Heart left ventricle (tissue), 16 donors: ENCODE data around the gene TMEM165. TPM values are rescaled to one million over a fixed set of nuclear protein-coding genes. Genes with fewer than 3 reads are reported as not detected.

Experiments used
- ATAC-seq, 4 donors: fragments of 200-7000 bp; cut with Tn5 transposase; one replicate each; pipeline ENCODE4 v1.9.1; 2020 to 2022; ENCODE audit warnings: moderate library complexity in 4 of 4, mild to moderate bottlenecking in 3 of 4, moderate number of reproducible peaks in 1 of 4
- DNase-seq, 5 donors: peaks; one replicate each; pipeline ENCODE4 v3.0.0-alpha.2; 2020
- H3K27ac ChIP-seq, 12 donors: fragments of 200-600 bp; sonication (generic) in 4 of 12; one replicate each; pipeline versions ENCODE4 v1.5.0 to v1.8.0; 2016 to 2022; ENCODE audit warnings: mild to moderate bottlenecking in 2 of 12
- H3K27me3 ChIP-seq, 9 donors: fragments of 200-600 bp; sonication (generic) in 2 of 9; one replicate each; pipeline versions ENCODE4 v1.5.1 to v1.8.0; 2016 to 2022; ENCODE audit warnings: mild to moderate bottlenecking in 3 of 9
- H3K36me3 ChIP-seq, 9 donors: fragments of 200-600 bp; sonication (generic) in 2 of 9; one replicate each; pipeline versions ENCODE4 v1.5.0 to v1.8.0; 2018 to 2022; ENCODE audit warnings: mild to moderate bottlenecking in 2 of 9
- H3K4me1 ChIP-seq, 12 donors: fragments of 200-600 bp; sonication (generic) in 4 of 12; one replicate each; pipeline versions ENCODE4 v1.5.0 to v1.8.0; 2016 to 2022; ENCODE audit warnings: mild to moderate bottlenecking in 3 of 12
- H3K4me3 ChIP-seq, 12 donors: fragments of 200-600 bp; sonication (generic) in 4 of 12; one replicate each; pipeline versions ENCODE4 v1.5.0 to v1.8.0; 2017 to 2022; ENCODE audit warnings: mild to moderate bottlenecking in 9 of 12, moderate library complexity in 4 of 12
- H3K9me3 ChIP-seq, 12 donors: fragments of 200-600 bp; sonication (generic) in 4 of 12; one replicate each; pipeline versions ENCODE4 v1.5.0 to v1.8.0; 2016 to 2022; ENCODE audit warnings: mild to moderate bottlenecking in 1 of 12
- POLR2A ChIP-seq, 2 donors: fragments of 450-650 bp; IDR thresholded peaks; one replicate each; pipeline ENCODE4 v1.6.1; 2017; ENCODE audit warnings: antibody characterized with exemption in 2 of 2, mild to moderate bottlenecking in 2 of 2, moderate library complexity in 2 of 2
- WGBS, 4 donors: extraction: QIAGEN DNeasy Blood & Tissue Kit in 2 of 4; methylation state at CpG; one replicate each; pipeline versions ENCODE4 v1.1.5 to v1.1.7; 2013 to 2018; 5-methylcytosine and 5-hydroxymethylcytosine counted together
- intact Hi-C, 10 donors: fragments of 100-400 bp; cut with DNase I; formaldehyde crosslinking; loops; one replicate each; pipeline versions ENCODE4 v1.11.1 to v1.14.2; 2022
- polyA plus RNA-seq, 2 donors: library from polyadenylated mRNA; stranded (reverse); fragments of 200-250 nt; gene quantifications; one replicate each; pipeline ENCODE4 v1.2.3, GENCODE V29; 2013
- total RNA-seq, 9 donors: library from RNA; depleted of rRNA in 2 of 9; stranded (reverse); fragments of >200 nt in 2 of 9; fragmentation: NEBNext Ultra II Directional in 3 of 9; extraction: Animal tissue kit (Norgen Biotek cat#: 25700) in 3 of 9; gene quantifications; one replicate each; pipeline versions ENCODE4 v1.1.0 to v1.2.4, GENCODE V29; 2016 to 2023
- TF ChIP-seq, protein P1 (sequence below), 12 donors: fragments of 200-600 bp; sonication (generic) in 4 of 12; IDR thresholded peaks; one replicate each; pipeline versions ENCODE4 v1.5.0 to v1.8.0; 2018 to 2022; ENCODE audit warnings: antibody characterized with exemption in 12 of 12, mild to moderate bottlenecking in 5 of 12
- donor health status: ischemic (EF 13 %, LVEDD 7.1; RV severe dilation, severe dysfunction).
- donor health status: healthy with polysubstance abuse.
- donor health status: DM: no; HTN: yes; CAD: no.
- donor health status: DM: no; HTN: no; CAD: no.
- donor health status: ischemic (EF 25% LVEDD 6.9; RV normal size, moderate dysfunction).
- donor health status: ischemic (EF 25% LVEDD 5.7; RV mildly dilated, moderate dysfunction).
- donor health status: healthy.
- donor health status: DM: yes; HTN: yes; CAD: no.
- donor health status: ischemic (EF 35%, LVEDD 5.7; RV mildly dilated, moderate dysfunction).
- donor health status: nonischemic (EF 11% LVEDD 7.7; RV severe dilation, severe dysfunction).
- donor health status: DM: yes; HTN: yes; CAD: no.
- donor health status: PGD.
- donor health status: ischemic (EF 29% LVEDD 5.4; RV normal size, mild dysfunction).
- donor health status: nonischemic (EF 23%, LVEDD 6.1; RV moderate dilation, normal function).

The TMEM165 gene
- total and polyA plus RNA-seq, 11 donors = 28.2 to 78.7 (median 53.9) TPM

GRCh38 chr4:55458164-55458563, 62.4 kb downstream of the TMEM165 start:
- TF ChIP-seq POLR2A (IDR thresholded peaks at IDR 0.05) = no peak
- TF ChIP-seq, protein P1, sequence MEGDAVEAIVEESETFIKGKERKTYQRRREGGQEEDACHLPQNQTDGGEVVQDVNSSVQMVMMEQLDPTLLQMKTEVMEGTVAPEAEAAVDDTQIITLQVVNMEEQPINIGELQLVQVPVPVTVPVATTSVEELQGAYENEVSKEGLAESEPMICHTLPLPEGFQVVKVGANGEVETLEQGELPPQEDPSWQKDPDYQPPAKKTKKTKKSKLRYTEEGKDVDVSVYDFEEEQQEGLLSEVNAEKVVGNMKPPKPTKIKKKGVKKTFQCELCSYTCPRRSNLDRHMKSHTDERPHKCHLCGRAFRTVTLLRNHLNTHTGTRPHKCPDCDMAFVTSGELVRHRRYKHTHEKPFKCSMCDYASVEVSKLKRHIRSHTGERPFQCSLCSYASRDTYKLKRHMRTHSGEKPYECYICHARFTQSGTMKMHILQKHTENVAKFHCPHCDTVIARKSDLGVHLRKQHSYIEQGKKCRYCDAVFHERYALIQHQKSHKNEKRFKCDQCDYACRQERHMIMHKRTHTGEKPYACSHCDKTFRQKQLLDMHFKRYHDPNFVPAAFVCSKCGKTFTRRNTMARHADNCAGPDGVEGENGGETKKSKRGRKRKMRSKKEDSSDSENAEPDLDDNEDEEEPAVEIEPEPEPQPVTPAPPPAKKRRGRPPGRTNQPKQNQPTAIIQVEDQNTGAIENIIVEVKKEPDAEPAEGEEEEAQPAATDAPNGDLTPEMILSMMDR (IDR thresholded peaks at IDR 0.05) = no peak
- Histone ChIP-seq H3K27ac (no peak overlapping the region), H3K27me3 (no peaks in the 10 kb centered on the region), H3K4me3 (no peak overlapping the region), H3K36me3 (peaks cover 0 to 85% (median 46%) of the 10 kb centered on the region in 9 donors), H3K4me1 (no peaks in the 10 kb centered on the region), H3K9me3 (no peaks in the 10 kb centered on the region)
- ATAC-seq (no peak), DNase-seq (no peak)
- WGBS, 4 donors = 82 to 94% (median 89%) methylated on average over 5 of the region's 5 CpGs
- intact Hi-C loops = loop anchor here in 3 of 10 donors (10.0 kb wide), 3 partner anchors 87 to 407 kb away; partner anchors contain the start of gene CLOCK (in 1 of the 3)

DNA sequence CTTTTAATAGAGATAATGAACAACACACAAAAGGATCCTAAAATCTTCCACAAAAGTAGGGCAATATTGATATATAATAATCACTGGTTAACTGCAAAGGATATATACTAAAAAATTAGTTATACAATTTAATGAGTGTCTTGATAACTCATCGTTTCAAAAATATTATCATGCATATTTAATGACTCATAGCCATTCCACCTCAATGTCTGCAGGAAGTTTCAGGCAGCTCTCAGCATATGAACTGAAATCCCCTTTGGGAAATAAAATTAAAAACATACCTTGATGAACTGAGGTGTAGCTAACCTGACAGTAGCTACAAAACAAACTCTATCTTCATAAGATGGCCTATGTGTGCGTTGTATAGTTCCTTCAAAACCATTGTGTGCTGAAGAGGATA, 62.9 kb downstream of the TMEM165 start:
- Histone ChIP-seq H3K4me1 (no peaks in the 10 kb centered on the region), H3K36me3 (peaks cover 0 to 84% (median 42%) of the 10 kb centered on the region in 9 donors), H3K27ac (no peak overlapping the region), H3K27me3 (no peaks in the 10 kb centered on the region), H3K4me3 (no peak overlapping the region), H3K9me3 (no peaks in the 10 kb centered on the region)
- DNase-seq (no peak), ATAC-seq (no peak)
- TF ChIP-seq, protein P1 (IDR thresholded peaks at IDR 0.05) = no peak
- no peak for TF ChIP-seq POLR2A (IDR thresholded peaks at IDR 0.05)
- intact Hi-C loops = loop anchor here in 3 of 10 donors (10.0 kb wide), 3 partner anchors 86 to 406 kb away; partner anchors contain the start of gene CLOCK (in 1 of the 3)
- 81 to 88% (median 84%) methylated on average over 2 of the region's 2 CpGs for WGBS, 4 donors

GRCh38 chr4:55466001-55466400, 70.2 kb downstream of the TMEM165 start:
- TF ChIP-seq, protein P1 (IDR thresholded peaks at IDR 0.05) = no peak
- no peak for TF ChIP-seq POLR2A (IDR thresholded peaks at IDR 0.05)
- H3K4me1 ChIP-seq = no peaks in the 10 kb centered on the region
- 93 to 95% (median 93%) methylated on average over 3 of the region's 3 CpGs for WGBS, 4 donors
- ATAC-seq (no peak), DNase-seq (no peak)
- peaks cover 0 to 9% (median 0%) of the 10 kb centered on the region in 12 donors for H3K9me3 ChIP-seq
- peaks cover 0 to 88% (median 39%) of the 10 kb centered on the region in 9 donors for H3K36me3 ChIP-seq
- no peak overlapping the region for H3K4me3 ChIP-seq
- H3K27ac ChIP-seq = no peak overlapping the region
- intact Hi-C loops = loop anchor here in 1 of 10 donors (10.0 kb wide), 1 partner anchor 409 kb away; no protein-coding TSS in a partner anchor
- H3K27me3 ChIP-seq = no peaks in the 10 kb centered on the region

- TF ChIP-seq POLR2A (IDR thresholded peaks at IDR 0.05) = no peak
- TF ChIP-seq, protein P1 (IDR thresholded peaks at IDR 0.05) = no peak
- Histone ChIP-seq H3K4me3 (no peak overlapping the region), H3K4me1 (no peaks in the 10 kb centered on the region), H3K36me3 (peaks cover 0 to 82% (median 44%) of the 10 kb centered on the region in 9 donors), H3K27me3 (no peaks in the 10 kb centered on the region), H3K27ac (no peak overlapping the region), H3K9me3 (peaks cover 0 to 9% (median 0%) of the 10 kb centered on the region in 12 donors)
- 77 to 83% (median 81%) methylated on average over 2 of the region's 2 CpGs for WGBS, 4 donors
- intact Hi-C loops = loop anchor here in 1 of 10 donors (10.0 kb wide), 1 partner anchor 406 kb away; no protein-coding TSS in a partner anchor
- ATAC-seq = no peak
- DNase-seq = no peak
These were observed 73.0 kb downstream of the TMEM165 start for GRCh38 chr4:55468724-55469123.
